Measurements from ENCODE around the gene DNAJA3. TPM values are rescaled to one million over a fixed set of nuclear protein-coding genes. Genes with fewer than 3 reads are reported as not detected.

The DNAJA3 gene
- total RNA-seq, 1 experiment from 2014 or later: 64.1 TPM

DNA sequence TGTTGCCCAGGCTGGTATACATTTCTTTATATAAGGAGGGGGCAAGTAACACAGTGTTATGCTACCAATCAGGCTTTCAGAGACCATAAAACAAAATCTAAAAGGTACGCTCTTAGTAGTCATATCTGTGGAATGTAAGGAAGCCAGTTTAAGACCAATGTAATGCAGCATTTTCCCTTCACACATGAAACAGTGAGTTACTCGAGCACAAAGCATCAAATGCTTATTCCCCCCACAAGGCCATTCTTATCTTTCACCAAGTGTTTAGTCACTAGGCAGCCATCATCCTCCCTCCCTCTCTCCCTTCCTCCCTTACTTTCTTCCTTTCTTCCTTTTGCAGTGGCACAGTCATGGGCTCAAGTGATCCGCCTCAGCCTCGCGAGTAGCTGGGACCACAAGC lies 63.4 kb downstream of the DNAJA3 start (continued):
- TF ChIP-seq, protein P1, sequence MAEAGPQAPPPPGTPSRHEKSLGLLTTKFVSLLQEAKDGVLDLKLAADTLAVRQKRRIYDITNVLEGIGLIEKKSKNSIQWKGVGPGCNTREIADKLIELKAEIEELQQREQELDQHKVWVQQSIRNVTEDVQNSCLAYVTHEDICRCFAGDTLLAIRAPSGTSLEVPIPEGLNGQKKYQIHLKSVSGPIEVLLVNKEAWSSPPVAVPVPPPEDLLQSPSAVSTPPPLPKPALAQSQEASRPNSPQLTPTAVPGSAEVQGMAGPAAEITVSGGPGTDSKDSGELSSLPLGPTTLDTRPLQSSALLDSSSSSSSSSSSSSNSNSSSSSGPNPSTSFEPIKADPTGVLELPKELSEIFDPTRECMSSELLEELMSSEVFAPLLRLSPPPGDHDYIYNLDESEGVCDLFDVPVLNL (CRISPR knock-in tag; IDR thresholded peaks at IDR 0.05; ENCODE audit: borderline replicate concordance, low read depth): no peak
- TF ChIP-seq, protein P2, sequence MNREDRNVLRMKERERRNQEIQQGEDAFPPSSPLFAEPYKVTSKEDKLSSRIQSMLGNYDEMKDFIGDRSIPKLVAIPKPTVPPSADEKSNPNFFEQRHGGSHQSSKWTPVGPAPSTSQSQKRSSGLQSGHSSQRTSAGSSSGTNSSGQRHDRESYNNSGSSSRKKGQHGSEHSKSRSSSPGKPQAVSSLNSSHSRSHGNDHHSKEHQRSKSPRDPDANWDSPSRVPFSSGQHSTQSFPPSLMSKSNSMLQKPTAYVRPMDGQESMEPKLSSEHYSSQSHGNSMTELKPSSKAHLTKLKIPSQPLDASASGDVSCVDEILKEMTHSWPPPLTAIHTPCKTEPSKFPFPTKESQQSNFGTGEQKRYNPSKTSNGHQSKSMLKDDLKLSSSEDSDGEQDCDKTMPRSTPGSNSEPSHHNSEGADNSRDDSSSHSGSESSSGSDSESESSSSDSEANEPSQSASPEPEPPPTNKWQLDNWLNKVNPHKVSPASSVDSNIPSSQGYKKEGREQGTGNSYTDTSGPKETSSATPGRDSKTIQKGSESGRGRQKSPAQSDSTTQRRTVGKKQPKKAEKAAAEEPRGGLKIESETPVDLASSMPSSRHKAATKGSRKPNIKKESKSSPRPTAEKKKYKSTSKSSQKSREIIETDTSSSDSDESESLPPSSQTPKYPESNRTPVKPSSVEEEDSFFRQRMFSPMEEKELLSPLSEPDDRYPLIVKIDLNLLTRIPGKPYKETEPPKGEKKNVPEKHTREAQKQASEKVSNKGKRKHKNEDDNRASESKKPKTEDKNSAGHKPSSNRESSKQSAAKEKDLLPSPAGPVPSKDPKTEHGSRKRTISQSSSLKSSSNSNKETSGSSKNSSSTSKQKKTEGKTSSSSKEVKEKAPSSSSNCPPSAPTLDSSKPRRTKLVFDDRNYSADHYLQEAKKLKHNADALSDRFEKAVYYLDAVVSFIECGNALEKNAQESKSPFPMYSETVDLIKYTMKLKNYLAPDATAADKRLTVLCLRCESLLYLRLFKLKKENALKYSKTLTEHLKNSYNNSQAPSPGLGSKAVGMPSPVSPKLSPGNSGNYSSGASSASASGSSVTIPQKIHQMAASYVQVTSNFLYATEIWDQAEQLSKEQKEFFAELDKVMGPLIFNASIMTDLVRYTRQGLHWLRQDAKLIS (CRISPR knock-in tag; IDR thresholded peaks at IDR 0.05; ENCODE audit: borderline replicate concordance): no peak
- TF ChIP-seq, protein P3, sequence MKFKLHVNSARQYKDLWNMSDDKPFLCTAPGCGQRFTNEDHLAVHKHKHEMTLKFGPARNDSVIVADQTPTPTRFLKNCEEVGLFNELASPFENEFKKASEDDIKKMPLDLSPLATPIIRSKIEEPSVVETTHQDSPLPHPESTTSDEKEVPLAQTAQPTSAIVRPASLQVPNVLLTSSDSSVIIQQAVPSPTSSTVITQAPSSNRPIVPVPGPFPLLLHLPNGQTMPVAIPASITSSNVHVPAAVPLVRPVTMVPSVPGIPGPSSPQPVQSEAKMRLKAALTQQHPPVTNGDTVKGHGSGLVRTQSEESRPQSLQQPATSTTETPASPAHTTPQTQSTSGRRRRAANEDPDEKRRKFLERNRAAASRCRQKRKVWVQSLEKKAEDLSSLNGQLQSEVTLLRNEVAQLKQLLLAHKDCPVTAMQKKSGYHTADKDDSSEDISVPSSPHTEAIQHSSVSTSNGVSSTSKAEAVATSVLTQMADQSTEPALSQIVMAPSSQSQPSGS (CRISPR knock-in tag; IDR thresholded peaks at IDR 0.05; ENCODE audit: borderline replicate concordance, low read depth): no peak
- TF ChIP-seq GRHL2 (CRISPR knock-in tag; IDR thresholded peaks at IDR 0.05; ENCODE audit: insufficient replicate concordance, severe bottlenecking): no peak

DNA sequence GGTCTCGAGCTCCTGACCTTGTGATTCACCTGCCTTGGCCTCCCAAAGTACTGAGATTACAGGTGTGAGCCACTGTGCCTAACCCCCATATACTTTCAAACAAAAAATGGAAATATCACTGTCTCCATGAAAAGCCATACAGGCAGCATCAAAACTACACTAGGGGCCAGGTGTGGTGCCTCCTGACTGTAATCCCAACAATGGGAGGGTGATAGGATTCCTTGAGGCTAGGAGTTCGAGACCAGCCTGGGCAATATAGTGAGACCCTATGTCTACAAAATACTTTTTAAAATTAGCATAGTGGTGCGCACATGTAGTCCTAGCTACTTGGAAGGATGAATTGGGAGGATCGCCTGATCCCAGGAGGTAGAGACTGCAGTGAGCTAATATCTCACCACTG lies 66.2 kb downstream of the DNAJA3 start:
- ATAC-seq (no peak), DNase-seq (ENCODE audit: low spot score) (no peak)
- H3K9me3 Mint-ChIP-seq: no peaks in the 10 kb centered on the region
- no peak overlapping the region for H3K4me3 Mint-ChIP-seq
- ChIA-PET CTCF (interaction anchor here (0.6 to 1.5 kb wide), 3 partner anchors 14 to 191 kb away, joined by 3 to 4 read pairs (median 4); no protein-coding TSS in a partner anchor), POLR2A (interaction anchor here (1.3 kb wide), 1 partner anchor 38 kb away, joined by 3 read pairs; no protein-coding TSS in a partner anchor)
- H3K4me1 Mint-ChIP-seq: peaks cover 6% of the 10 kb centered on the region; the same call in 1 of the 2 replicates
- no peaks in the 10 kb centered on the region for H3K36me3 Mint-ChIP-seq
- no peak overlapping the region for H3K27ac Mint-ChIP-seq
- H3K27me3 Mint-ChIP-seq (ENCODE audit: low read depth): no peaks in the 10 kb centered on the region
- peak; percentile 67; the same call in 1 of the 2 replicates for TF ChIP-seq ZNF121 (CRISPR knock-in tag; IDR thresholded peaks at IDR 0.05)
- TF ChIP-seq, protein P4, sequence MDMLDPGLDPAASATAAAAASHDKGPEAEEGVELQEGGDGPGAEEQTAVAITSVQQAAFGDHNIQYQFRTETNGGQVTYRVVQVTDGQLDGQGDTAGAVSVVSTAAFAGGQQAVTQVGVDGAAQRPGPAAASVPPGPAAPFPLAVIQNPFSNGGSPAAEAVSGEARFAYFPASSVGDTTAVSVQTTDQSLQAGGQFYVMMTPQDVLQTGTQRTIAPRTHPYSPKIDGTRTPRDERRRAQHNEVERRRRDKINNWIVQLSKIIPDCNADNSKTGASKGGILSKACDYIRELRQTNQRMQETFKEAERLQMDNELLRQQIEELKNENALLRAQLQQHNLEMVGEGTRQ (CRISPR knock-in tag; IDR thresholded peaks at IDR 0.05): no peak
- TF ChIP-seq, protein P3 (CRISPR knock-in tag; IDR thresholded peaks at IDR 0.05; ENCODE audit: borderline replicate concordance, low read depth): no peak
- TF ChIP-seq, protein P1 (CRISPR knock-in tag; IDR thresholded peaks at IDR 0.05; ENCODE audit: borderline replicate concordance, low read depth): no peak

DNA sequence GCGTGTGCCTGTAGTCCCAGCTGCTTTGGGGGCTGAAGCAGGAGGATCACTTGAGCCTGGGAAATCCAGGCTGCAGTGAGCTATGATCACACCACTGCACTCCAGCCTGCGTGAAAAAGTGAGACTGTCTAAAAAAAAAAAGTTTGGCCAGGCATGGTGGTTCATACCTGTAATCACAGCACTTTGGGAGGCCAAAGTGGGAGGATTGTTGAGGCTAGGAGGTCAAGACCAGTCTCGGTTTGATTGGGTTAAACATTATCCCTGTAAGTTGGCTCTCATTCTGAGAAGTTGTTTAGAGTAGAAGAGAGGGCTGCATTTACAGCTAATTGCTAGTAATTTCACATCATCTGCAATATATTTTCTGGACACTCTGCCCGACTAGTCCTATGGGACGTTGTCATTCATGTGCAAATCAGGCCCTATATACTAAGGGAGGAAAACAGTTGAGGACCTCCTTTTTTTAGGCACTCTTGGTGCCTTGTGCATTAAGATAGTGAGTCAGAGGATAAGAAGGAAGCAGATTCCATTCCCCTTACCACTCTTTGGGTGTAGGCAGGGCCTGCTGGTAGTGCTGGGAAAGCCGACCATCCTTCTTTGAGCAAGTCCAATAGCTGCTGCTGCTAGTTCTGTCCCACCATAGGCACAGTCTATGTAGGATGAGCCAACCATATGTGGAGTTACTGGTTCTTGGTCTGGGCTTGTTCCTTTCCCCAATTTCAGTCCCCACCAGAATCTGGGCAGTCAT lies 69.2 kb downstream of the DNAJA3 start:
- ATAC-seq (no peak), DNase-seq (ENCODE audit: low spot score) (no peak)
- Mint-ChIP-seq H3K9me3 (no peaks in the 10 kb centered on the region), H3K27ac (peak overlapping the region; percentile 23; the same call in 1 of the 2 replicates), H3K4me3 (no peak overlapping the region), H3K36me3 (no peaks in the 10 kb centered on the region), H3K27me3 (ENCODE audit: low read depth) (no peaks in the 10 kb centered on the region), H3K4me1 (peaks cover 18% of the 10 kb centered on the region)
- POLR2A ChIA-PET: interaction anchor here (0.7 kb wide), 1 partner anchor 19 kb away, joined by 5 read pairs; the partner anchor contains the start of gene HMOX2
- CTCF ChIA-PET: interaction anchor here (0.7 to 0.9 kb wide), 2 partner anchors 14 to 18 kb away, joined by 3 to 4 read pairs; partner anchors contain the start of gene HMOX2
- TF ChIP-seq, protein P5, sequence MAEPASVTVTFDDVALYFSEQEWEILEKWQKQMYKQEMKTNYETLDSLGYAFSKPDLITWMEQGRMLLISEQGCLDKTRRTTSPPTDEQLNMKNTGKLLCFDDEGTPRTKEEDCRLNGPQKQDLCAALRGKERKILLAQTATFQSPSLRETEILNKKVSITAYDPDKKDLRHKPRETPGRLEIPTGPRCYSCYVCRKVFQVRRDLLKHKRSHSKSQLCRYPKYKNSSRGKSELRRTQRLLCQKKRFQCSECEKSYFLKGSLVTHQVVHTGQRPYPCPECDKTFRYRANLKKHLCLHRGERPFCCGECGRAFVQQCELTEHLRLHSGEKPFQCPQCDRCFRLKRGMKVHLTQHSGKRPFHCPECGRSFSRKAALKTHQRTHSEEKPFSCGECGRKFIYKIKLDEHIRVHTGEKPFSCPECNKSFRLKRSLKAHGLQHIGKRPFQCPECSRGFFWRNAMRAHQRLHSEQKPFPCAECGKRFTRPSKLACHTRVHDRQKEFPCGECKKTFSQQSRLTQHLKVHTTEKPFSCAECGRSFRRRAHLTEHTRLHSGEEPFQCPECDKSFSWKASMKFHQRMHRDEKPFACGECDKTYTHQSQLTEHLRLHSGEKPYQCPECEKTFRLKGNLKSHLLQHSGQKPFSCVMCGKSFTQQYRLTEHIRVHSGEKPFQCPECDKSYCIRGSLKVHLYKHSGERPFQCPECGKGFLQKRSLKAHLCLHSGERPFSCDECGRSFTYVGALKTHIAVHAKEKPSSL (CRISPR knock-in tag; conservative IDR thresholded peaks at IDR 0.05): no peak
- TF ChIP-seq, protein P6, sequence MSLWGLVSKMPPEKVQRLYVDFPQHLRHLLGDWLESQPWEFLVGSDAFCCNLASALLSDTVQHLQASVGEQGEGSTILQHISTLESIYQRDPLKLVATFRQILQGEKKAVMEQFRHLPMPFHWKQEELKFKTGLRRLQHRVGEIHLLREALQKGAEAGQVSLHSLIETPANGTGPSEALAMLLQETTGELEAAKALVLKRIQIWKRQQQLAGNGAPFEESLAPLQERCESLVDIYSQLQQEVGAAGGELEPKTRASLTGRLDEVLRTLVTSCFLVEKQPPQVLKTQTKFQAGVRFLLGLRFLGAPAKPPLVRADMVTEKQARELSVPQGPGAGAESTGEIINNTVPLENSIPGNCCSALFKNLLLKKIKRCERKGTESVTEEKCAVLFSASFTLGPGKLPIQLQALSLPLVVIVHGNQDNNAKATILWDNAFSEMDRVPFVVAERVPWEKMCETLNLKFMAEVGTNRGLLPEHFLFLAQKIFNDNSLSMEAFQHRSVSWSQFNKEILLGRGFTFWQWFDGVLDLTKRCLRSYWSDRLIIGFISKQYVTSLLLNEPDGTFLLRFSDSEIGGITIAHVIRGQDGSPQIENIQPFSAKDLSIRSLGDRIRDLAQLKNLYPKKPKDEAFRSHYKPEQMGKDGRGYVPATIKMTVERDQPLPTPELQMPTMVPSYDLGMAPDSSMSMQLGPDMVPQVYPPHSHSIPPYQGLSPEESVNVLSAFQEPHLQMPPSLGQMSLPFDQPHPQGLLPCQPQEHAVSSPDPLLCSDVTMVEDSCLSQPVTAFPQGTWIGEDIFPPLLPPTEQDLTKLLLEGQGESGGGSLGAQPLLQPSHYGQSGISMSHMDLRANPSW (CRISPR knock-in tag; conservative IDR thresholded peaks at IDR 0.05; ENCODE audit: low read depth): no peak
- TF ChIP-seq, protein P7, sequence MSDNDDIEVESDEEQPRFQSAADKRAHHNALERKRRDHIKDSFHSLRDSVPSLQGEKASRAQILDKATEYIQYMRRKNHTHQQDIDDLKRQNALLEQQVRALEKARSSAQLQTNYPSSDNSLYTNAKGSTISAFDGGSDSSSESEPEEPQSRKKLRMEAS (CRISPR knock-in tag; IDR thresholded peaks at IDR 0.05): no peak
- TF ChIP-seq, protein P8, sequence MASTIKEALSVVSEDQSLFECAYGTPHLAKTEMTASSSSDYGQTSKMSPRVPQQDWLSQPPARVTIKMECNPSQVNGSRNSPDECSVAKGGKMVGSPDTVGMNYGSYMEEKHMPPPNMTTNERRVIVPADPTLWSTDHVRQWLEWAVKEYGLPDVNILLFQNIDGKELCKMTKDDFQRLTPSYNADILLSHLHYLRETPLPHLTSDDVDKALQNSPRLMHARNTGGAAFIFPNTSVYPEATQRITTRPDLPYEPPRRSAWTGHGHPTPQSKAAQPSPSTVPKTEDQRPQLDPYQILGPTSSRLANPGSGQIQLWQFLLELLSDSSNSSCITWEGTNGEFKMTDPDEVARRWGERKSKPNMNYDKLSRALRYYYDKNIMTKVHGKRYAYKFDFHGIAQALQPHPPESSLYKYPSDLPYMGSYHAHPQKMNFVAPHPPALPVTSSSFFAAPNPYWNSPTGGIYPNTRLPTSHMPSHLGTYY (CRISPR knock-in tag; IDR thresholded peaks at IDR 0.05): no peak
